ENCODE results near the gene TNFAIP2. TPM values are rescaled to one million over a fixed set of nuclear protein-coding genes. Genes with fewer than 3 reads are reported as not detected.

TNFAIP2 gene
- total and polyA plus RNA-seq, 9 of the 15 experiments (the other 6 are each of a cell fraction or from before 2014, with no cell fraction given), result 22.6 to 68.6 (median 44.6) TPM

GRCh38 chr14:103107941-103108748, 15.1 kb upstream of the TNFAIP2 start (continued):
- TF ChIP-seq VEZF1 (CRISPR knock-in tag; IDR thresholded peaks at IDR 0.05) (no peak), ZNF740 (CRISPR knock-in tag; IDR thresholded peaks at IDR 0.05) (no peak), ZNF740 (tag; IDR thresholded peaks at IDR 0.05) (0 out of 4 replicates have a peak, but pooled peaks have one; percentile 47 to 52), CXXC5 (CRISPR knock-in tag; IDR thresholded peaks at IDR 0.05) (peak; percentile 58), TFAM (CRISPR knock-in tag; conservative IDR thresholded peaks at IDR 0.05) (no peak), KLF13 (tag; IDR thresholded peaks at IDR 0.05; ENCODE audit: borderline replicate concordance, low read depth) (no peak), ZNF174 (CRISPR knock-in tag; IDR thresholded peaks at IDR 0.05) (no peak), TOE1 (IDR thresholded peaks at IDR 0.05; ENCODE audit: borderline replicate concordance) (no peak), TOE1 (CRISPR knock-in tag; IDR thresholded peaks at IDR 0.05; ENCODE audit: borderline replicate concordance, low read depth) (no peak), MYC (IDR thresholded peaks at IDR 0.05; ENCODE audit: low read depth, low read length) (peak; percentile 41; the same call in 1 of the 2 replicates), MYC (CRISPR knock-in tag; IDR thresholded peaks at IDR 0.05; ENCODE audit: borderline replicate concordance, low read depth) (no peak), GABPB2 (CRISPR knock-in tag; conservative IDR thresholded peaks at IDR 0.05) (no peak), CBX5 (IDR thresholded peaks at IDR 0.05; ENCODE audit: borderline replicate concordance, low read depth) (no peak), ZNF695 (CRISPR knock-in tag; IDR thresholded peaks at IDR 0.05) (no peak), ZBTB7A (IDR thresholded peaks at IDR 0.05; ENCODE audit: borderline replicate concordance, control insufficient read depth, low read depth, low read length) (peak; percentile 20; the same call in 1 of the 2 replicates), DMBX1 (CRISPR knock-in tag; IDR thresholded peaks at IDR 0.05; ENCODE audit: borderline replicate concordance) (0 out of 2 replicates have a peak, but pooled peaks have one; percentile 23), GMEB1 (CRISPR knock-in tag; IDR thresholded peaks at IDR 0.05) (peak; percentile 33; the same call in 1 of the 2 replicates), ZNF830 (CRISPR knock-in tag; IDR thresholded peaks at IDR 0.05) (no peak), TAF1 (IDR thresholded peaks at IDR 0.05; ENCODE audit: control insufficient read depth, extremely low read depth, insufficient read depth, low read length, severe bottlenecking) (no peak), JUN (IDR thresholded peaks at IDR 0.05; ENCODE audit: borderline replicate concordance, low read depth, low read length) (no peak), JUN (CRISPR knock-in tag; IDR thresholded peaks at IDR 0.05; ENCODE audit: borderline replicate concordance) (no peak), POLR2A (conservative IDR thresholded peaks at IDR 0.05) (0 out of 2 replicates have a peak, but pooled peaks have one; percentile 25), BRD4 (IDR thresholded peaks at IDR 0.05) (no peak), ESRRA (IDR thresholded peaks at IDR 0.05; ENCODE audit: borderline replicate concordance, low read depth) (peak; percentile 12; the same call in 1 of the 2 replicates), SMAD2 (IDR thresholded peaks at IDR 0.05; ENCODE audit: low read depth, low read length) (no peak)

Data from K562 (cell line).